HG03378 (cell line): ENCODE measurements around the gene LRRTM4.

Experiments used
- ATAC-seq: cut with Tn5 transposase; IDR thresholded peaks from one replicate; pipeline ENCODE4 v1.9.1; 2021; ENCODE audit warnings: mild to moderate bottlenecking, moderate library complexity; ENCODE audit not compliant: unreplicated experiment

The LRRTM4 gene

GRCh38 chr2:77479395-77479794 is 42.8 kb downstream of the LRRTM4 start:
- no peak for ATAC-seq

GRCh38 chr2:77470096-77470495 is 52.1 kb downstream of the LRRTM4 start:
- ATAC-seq = no peak

- no peak for ATAC-seq
Measured at GRCh38 chr2:77469106-77469505, 53.1 kb downstream of the LRRTM4 start.

GRCh38 chr2:77459840-77460239 is 62.3 kb downstream of the LRRTM4 start:
- no peak for ATAC-seq

- no peak for ATAC-seq
Measured at GRCh38 chr2:77458216-77458615, 64.0 kb downstream of the LRRTM4 start.

- no peak for ATAC-seq
Measured at GRCh38 chr2:77457665-77458064, 64.5 kb downstream of the LRRTM4 start.

GRCh38 chr2:77443076-77443475 is 79.1 kb downstream of the LRRTM4 start:
- ATAC-seq = no peak

GRCh38 chr2:77434880-77435279 is 87.3 kb downstream of the LRRTM4 start:
- ATAC-seq = no peak

- ATAC-seq = no peak
Measured at GRCh38 chr2:77428946-77429345, 93.2 kb downstream of the LRRTM4 start.

- ATAC-seq = no peak
Measured at GRCh38 chr2:77421971-77422370, 100.2 kb downstream of the LRRTM4 start.

GRCh38 chr2:77418537-77418936 is 103.6 kb downstream of the LRRTM4 start:
- ATAC-seq = no peak

- ATAC-seq = no peak
Measured at GRCh38 chr2:77404189-77404588, 118.0 kb downstream of the LRRTM4 start.

- ATAC-seq = no peak
Measured at GRCh38 chr2:77398970-77399600, 123.1 kb downstream of the LRRTM4 start.

GRCh38 chr2:77397763-77398162 is 124.4 kb downstream of the LRRTM4 start:
- no peak for ATAC-seq

- ATAC-seq = no peak
Measured at GRCh38 chr2:77395011-77395410, 127.2 kb downstream of the LRRTM4 start.

- ATAC-seq = no peak
Measured at GRCh38 chr2:77391119-77391518, 131.1 kb downstream of the LRRTM4 start.

- no peak for ATAC-seq
Measured at GRCh38 chr2:77387324-77387723, 134.9 kb downstream of the LRRTM4 start.

GRCh38 chr2:77372636-77373035 is 149.5 kb downstream of the LRRTM4 start:
- no peak for ATAC-seq

- no peak for ATAC-seq
Measured at GRCh38 chr2:77370511-77370910, 151.7 kb downstream of the LRRTM4 start.

- no peak for ATAC-seq
Measured at GRCh38 chr2:77363277-77363676, 158.9 kb downstream of the LRRTM4 start.

GRCh38 chr2:77348821-77349220 is 173.4 kb downstream of the LRRTM4 start:
- ATAC-seq = no peak

- ATAC-seq = no peak
Measured at GRCh38 chr2:77336013-77336412, 186.2 kb downstream of the LRRTM4 start.
